OCI-LY7 (cell line): Measurements from ENCODE around the gene VDR.
A peak's percentile ranks its signal among the peaks of the same experiment; 100 is the strongest.

Source experiments
- CTCF ChIP-seq: fragments of 200-600 bp; sonication (generic); conservative IDR thresholded peaks from 2 replicates; pipeline ENCODE4 v1.5.1; 2014; ENCODE audit warnings: mild to moderate bottlenecking, antibody characterized with exemption, low read length, moderate library complexity, mixed read lengths
- EZH2phosphoT487 ChIP-seq: fragments of 200-600 bp; sonication (generic); IDR thresholded peaks from 2 replicates; pipeline ENCODE4 v1.6.1; 2018; ENCODE audit warnings: low read depth, borderline replicate concordance, mild to moderate bottlenecking, mixed run types, antibody characterized with exemption, low read length, moderate library complexity, mixed read lengths

GRCh38 chr12:47808574-47809365 lies 96.0 kb downstream of the VDR start:
- TF ChIP-seq CTCF (peak; percentile 54), EZH2phosphoT487 (no peak)
